ENCODE measurements around the gene MTSS2.

MTSS2 gene

GRCh38 chr16:70687102-70687511, 1.3 kb upstream of the MTSS2 start:
- no peak for DNase-seq (ENCODE audit: low read depth in 2 of 2, low spot score in 1 of 2)

- DNase-seq (ENCODE audit: low read depth in 2 of 2, low spot score in 1 of 2): no peak
These were observed 686 bp upstream of the MTSS2 start for GRCh38 chr16:70686376-70687101.

GRCh38 chr16:70685061-70685937, 554 bp downstream of the MTSS2 start:
- no peak for DNase-seq (ENCODE audit: low read depth in 2 of 2, low spot score in 1 of 2)

- no peak for DNase-seq (ENCODE audit: low read depth in 2 of 2, low spot score in 1 of 2)
These were observed 1.4 kb downstream of the MTSS2 start for GRCh38 chr16:70684146-70685060.

GRCh38 chr16:70683146-70683944, 2.5 kb downstream of the MTSS2 start:
- no peak for DNase-seq (ENCODE audit: low read depth in 2 of 2, low spot score in 1 of 2)

GRCh38 chr16:70682239-70683145, 3.4 kb downstream of the MTSS2 start:
- DNase-seq (ENCODE audit: low read depth in 2 of 2, low spot score in 1 of 2): no peak

- no peak for DNase-seq (ENCODE audit: low read depth in 2 of 2, low spot score in 1 of 2)
These were observed 4.2 kb downstream of the MTSS2 start for GRCh38 chr16:70681382-70682238.

GRCh38 chr16:70680495-70681381, 5.1 kb downstream of the MTSS2 start:
- DNase-seq (ENCODE audit: low read depth in 2 of 2, low spot score in 1 of 2): no peak

- no peak for DNase-seq (ENCODE audit: low read depth in 2 of 2, low spot score in 1 of 2)
These were observed 6.0 kb downstream of the MTSS2 start for GRCh38 chr16:70679671-70680494.

GRCh38 chr16:70678898-70679670, 6.8 kb downstream of the MTSS2 start:
- no peak for DNase-seq (ENCODE audit: low read depth in 2 of 2, low spot score in 1 of 2)

GRCh38 chr16:70678121-70678897, 7.5 kb downstream of the MTSS2 start:
- DNase-seq (ENCODE audit: low read depth in 2 of 2, low spot score in 1 of 2): no peak

GRCh38 chr16:70677499-70678120, 8.2 kb downstream of the MTSS2 start:
- no peak for DNase-seq (ENCODE audit: low read depth in 2 of 2, low spot score in 1 of 2)

- no peak for DNase-seq (ENCODE audit: low read depth in 2 of 2, low spot score in 1 of 2)
These were observed 9.0 kb downstream of the MTSS2 start for GRCh38 chr16:70676675-70677498.
